ENCODE results near the gene VASP. TPM values are rescaled to one million over a fixed set of nuclear protein-coding genes. Genes with fewer than 3 reads are reported as not detected.

VASP gene
- total and polyA plus RNA-seq, 2 donors (not counting 1 experiment from before 2014, with no cell fraction given): 40.3 to 67.9 TPM

GRCh38 chr19:45568732-45569131, 61.5 kb downstream of the VASP start:
- peak; percentile 73 to 79 for DNase-seq (ENCODE audit: low read depth in 2 of 2)
- TF ChIP-seq CTCF (conservative IDR thresholded peaks at IDR 0.05 in 1 of 2, IDR thresholded peaks at IDR 0.05 in 1 of 2; ENCODE audit: low read depth in 1 of 2, low read length in 2 of 2) (no peak), EZH2 (IDR thresholded peaks at IDR 0.05; ENCODE audit: low read length, missing control alignments) (no peak)
- Histone ChIP-seq H3K27ac (ENCODE audit: insufficient read depth, low read length) (peak overlapping the region; percentile 58), H3K27me3 (ENCODE audit: control insufficient read depth, insufficient read depth, low read length) (no peaks in the 10 kb centered on the region), H3K79me2 (ENCODE audit: control insufficient read depth, insufficient read depth, low read length) (no peaks in the 10 kb centered on the region), H2AFZ (ENCODE audit: low read length) (no peak overlapping the region), H4K20me1 (ENCODE audit: control insufficient read depth, extremely low read depth, insufficient read depth, low read length) (no peaks in the 10 kb centered on the region), H3K9me3 (ENCODE audit: control insufficient read depth, insufficient read depth, low read depth, low read length) (no peaks in the 10 kb centered on the region), H3K4me3 (replicated peaks in 1 of 4; ENCODE audit: control extremely low read depth in 1 of 4, insufficient read depth in 1 of 4, low read depth in 3 of 4, low read length in 4 of 4) (no peak overlapping the region), H3K9ac (ENCODE audit: insufficient read depth, low read length) (no peak overlapping the region), H3K36me3 (ENCODE audit: control insufficient read depth, insufficient read depth, low read length) (no peaks in the 10 kb centered on the region), H3K4me2 (ENCODE audit: extremely low read depth, insufficient read depth, low read length) (no peak overlapping the region), H3K4me1 (ENCODE audit: control insufficient read depth, extremely low read depth, insufficient read depth, low read length) (peaks cover 4% of the 10 kb centered on the region)

DNA sequence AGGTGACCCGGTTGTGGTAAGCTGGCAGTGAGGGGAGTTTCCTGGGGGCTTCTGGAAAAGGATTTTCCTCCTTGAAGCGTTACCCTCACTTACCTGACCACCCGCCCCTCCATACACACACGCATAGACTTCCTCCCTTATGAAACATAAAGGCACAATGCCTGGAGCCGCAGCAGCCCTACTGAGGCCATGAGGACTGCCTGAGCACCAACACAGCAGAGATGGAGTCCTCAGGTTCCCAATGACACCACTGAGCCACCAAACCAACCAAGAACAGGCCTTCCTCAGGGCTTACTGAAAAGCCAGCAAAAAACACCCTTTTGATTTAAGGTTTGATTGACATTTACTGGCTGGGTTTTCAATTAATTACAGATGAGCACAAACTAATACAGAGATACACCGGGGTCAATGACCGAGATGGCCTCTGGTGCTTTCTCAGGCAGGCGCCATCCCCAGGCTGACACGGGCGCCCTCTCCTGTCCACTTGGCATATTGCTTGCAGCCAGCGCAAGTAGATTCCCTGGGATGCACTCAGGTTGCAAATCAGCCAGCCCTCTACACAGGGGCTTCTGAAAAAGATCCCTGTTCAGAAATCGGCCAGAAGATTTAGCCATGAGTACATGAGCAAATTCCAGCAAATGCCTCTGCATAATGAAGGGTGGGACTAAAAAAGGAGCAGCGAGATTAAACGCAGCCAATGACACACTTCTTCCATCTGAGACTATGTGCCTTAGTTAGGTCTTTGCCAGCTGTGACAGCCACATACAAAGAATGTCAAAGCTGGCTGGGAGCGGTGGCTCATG, 62.5 kb downstream of the VASP start:
- Histone ChIP-seq H4K20me1 (ENCODE audit: control insufficient read depth, extremely low read depth, insufficient read depth, low read length) (no peaks in the 10 kb centered on the region), H3K4me2 (ENCODE audit: extremely low read depth, insufficient read depth, low read length) (no peak overlapping the region), H3K9ac (ENCODE audit: insufficient read depth, low read length) (no peak overlapping the region), H3K4me3 (replicated peaks in 1 of 4; ENCODE audit: control extremely low read depth in 1 of 4, insufficient read depth in 1 of 4, low read depth in 3 of 4, low read length in 4 of 4) (no peak overlapping the region), H3K79me2 (ENCODE audit: control insufficient read depth, insufficient read depth, low read length) (peaks cover 5% of the 10 kb centered on the region), H3K9me3 (ENCODE audit: control insufficient read depth, insufficient read depth, low read depth, low read length) (no peaks in the 10 kb centered on the region), H3K27me3 (ENCODE audit: control insufficient read depth, insufficient read depth, low read length) (no peaks in the 10 kb centered on the region), H2AFZ (ENCODE audit: low read length) (no peak overlapping the region), H3K36me3 (ENCODE audit: control insufficient read depth, insufficient read depth, low read length) (no peaks in the 10 kb centered on the region), H3K27ac (ENCODE audit: insufficient read depth, low read length) (no peak overlapping the region), H3K4me1 (ENCODE audit: control insufficient read depth, extremely low read depth, insufficient read depth, low read length) (peaks cover 8% of the 10 kb centered on the region)
- peak; percentile 19 to 38 for DNase-seq (ENCODE audit: low read depth in 2 of 2)
- peak; percentile 64 to 81 for TF ChIP-seq CTCF (conservative IDR thresholded peaks at IDR 0.05 in 1 of 2, IDR thresholded peaks at IDR 0.05 in 1 of 2; ENCODE audit: low read depth in 1 of 2, low read length in 2 of 2)
- no peak for TF ChIP-seq EZH2 (IDR thresholded peaks at IDR 0.05; ENCODE audit: low read length, missing control alignments)

- Histone ChIP-seq H3K4me2 (ENCODE audit: extremely low read depth, insufficient read depth, low read length) (no peak overlapping the region), H3K79me2 (ENCODE audit: control insufficient read depth, insufficient read depth, low read length) (peaks cover 7% of the 10 kb centered on the region), H3K27me3 (ENCODE audit: control insufficient read depth, insufficient read depth, low read length) (no peaks in the 10 kb centered on the region), H3K27ac (ENCODE audit: insufficient read depth, low read length) (no peak overlapping the region), H3K9me3 (ENCODE audit: control insufficient read depth, insufficient read depth, low read depth, low read length) (no peaks in the 10 kb centered on the region), H3K4me3 (replicated peaks in 1 of 4; ENCODE audit: control extremely low read depth in 1 of 4, insufficient read depth in 1 of 4, low read depth in 3 of 4, low read length in 4 of 4) (no peak overlapping the region), H2AFZ (ENCODE audit: low read length) (no peak overlapping the region), H4K20me1 (ENCODE audit: control insufficient read depth, extremely low read depth, insufficient read depth, low read length) (no peaks in the 10 kb centered on the region), H3K36me3 (ENCODE audit: control insufficient read depth, insufficient read depth, low read length) (no peaks in the 10 kb centered on the region), H3K4me1 (ENCODE audit: control insufficient read depth, extremely low read depth, insufficient read depth, low read length) (peaks cover 8% of the 10 kb centered on the region), H3K9ac (ENCODE audit: insufficient read depth, low read length) (no peak overlapping the region)
- TF ChIP-seq CTCF (conservative IDR thresholded peaks at IDR 0.05 in 1 of 2, IDR thresholded peaks at IDR 0.05 in 1 of 2; ENCODE audit: low read depth in 1 of 2, low read length in 2 of 2) (no peak), EZH2 (IDR thresholded peaks at IDR 0.05; ENCODE audit: low read length, missing control alignments) (no peak)
- DNase-seq (ENCODE audit: low read depth in 2 of 2): no peak
These were observed 64.4 kb downstream of the VASP start for GRCh38 chr19:45571457-45572220.

Measured in fibroblast of lung (primary cell).